ENCODE results near the gene KRTAP9-7. TPM values are rescaled to one million over a fixed set of nuclear protein-coding genes. Genes with fewer than 3 reads are reported as not detected.
"Not testable (repeated sequence)": the region's sequence is repeated elsewhere in the genome, so short reads cannot be mapped to it uniquely, and the experiment has no call there.

The KRTAP9-7 gene
- total RNA-seq: not detected

GRCh38 chr17:41275648-41276190 lies at the start of gene KRTAP9-7:
Gene KRTAP9-7 (plus strand): TSS chr17:41275698. CDS start chr17:41275698, 0 bp downstream.
- H3K36me3 Mint-ChIP-seq; POLR2A ChIA-PET; CTCF ChIA-PET; DNase-seq; H3K4me1 Mint-ChIP-seq (ENCODE audit: low read depth); H3K4me3 Mint-ChIP-seq; H3K27me3 Mint-ChIP-seq; H3K9me3 Mint-ChIP-seq; H3K27ac Mint-ChIP-seq: not testable (repeated sequence)
- intact Hi-C loops (cut with micrococcal nuclease): loop anchor here (1.0 kb wide), 1 partner anchor 11 kb away; no protein-coding TSS in a partner anchor

GRCh38 chr17:41226051-41226450 lies 49.4 kb upstream of the KRTAP9-7 start:
- Mint-ChIP-seq H3K27ac (no peak overlapping the region), H3K36me3 (no peaks in the 10 kb centered on the region), H3K4me3 (no peak overlapping the region), H3K27me3 (peaks cover 3% of the 10 kb centered on the region), H3K9me3 (no peaks in the 10 kb centered on the region), H3K4me1 (ENCODE audit: low read depth) (no peaks in the 10 kb centered on the region)
- ChIA-PET CTCF (no interaction called here), POLR2A (no interaction called here)
- intact Hi-C loops (cut with micrococcal nuclease): no loop called here
- no peak for DNase-seq

GRCh38 chr17:41226598-41227095 lies 48.9 kb upstream of the KRTAP9-7 start, which contains the start of gene KRTAP9-2:
Gene KRTAP9-2 (plus strand): TSS chr17:41226648. CDS start chr17:41226655, 7 bp downstream.
- H3K4me3 Mint-ChIP-seq; intact Hi-C loops (cut with micrococcal nuclease); H3K27me3 Mint-ChIP-seq; POLR2A ChIA-PET; H3K9me3 Mint-ChIP-seq; H3K4me1 Mint-ChIP-seq (ENCODE audit: low read depth); DNase-seq; CTCF ChIA-PET; H3K27ac Mint-ChIP-seq; H3K36me3 Mint-ChIP-seq: not testable (repeated sequence)

- ChIA-PET POLR2A (no interaction called here), CTCF (no interaction called here)
- Mint-ChIP-seq H3K36me3 (no peaks in the 10 kb centered on the region), H3K4me3 (no peak overlapping the region), H3K9me3 (no peaks in the 10 kb centered on the region), H3K27ac (no peak overlapping the region), H3K27me3 (peaks cover 19% of the 10 kb centered on the region), H3K4me1 (ENCODE audit: low read depth) (no peaks in the 10 kb centered on the region)
- intact Hi-C loops (cut with micrococcal nuclease): no loop called here
- DNase-seq: no peak
Observed at GRCh38 chr17:41230094-41230493, 45.4 kb upstream of the KRTAP9-7 start.

GRCh38 chr17:41231731-41232130 lies 43.8 kb upstream of the KRTAP9-7 start:
- Mint-ChIP-seq H3K4me3 (no peak overlapping the region), H3K4me1 (ENCODE audit: low read depth) (no peaks in the 10 kb centered on the region), H3K27me3 (peaks cover 19% of the 10 kb centered on the region), H3K9me3 (no peaks in the 10 kb centered on the region), H3K27ac (no peak overlapping the region), H3K36me3 (no peaks in the 10 kb centered on the region)
- CTCF ChIA-PET: no interaction called here
- DNase-seq: no peak
- intact Hi-C loops (cut with micrococcal nuclease): no loop called here
- POLR2A ChIA-PET: no interaction called here

GRCh38 chr17:41232399-41233105 lies 42.9 kb upstream of the KRTAP9-7 start, which contains the start of gene KRTAP9-3:
Gene KRTAP9-3 (plus strand): TSS chr17:41232449. CDS start chr17:41232502, 53 bp downstream.
- H3K4me1 Mint-ChIP-seq (ENCODE audit: low read depth); CTCF ChIA-PET; H3K9me3 Mint-ChIP-seq; POLR2A ChIA-PET; DNase-seq; H3K36me3 Mint-ChIP-seq; H3K27ac Mint-ChIP-seq; intact Hi-C loops (cut with micrococcal nuclease); H3K4me3 Mint-ChIP-seq: not testable (repeated sequence)
- H3K27me3 Mint-ChIP-seq: peaks cover 19% of the 10 kb centered on the region

- H3K27ac Mint-ChIP-seq; intact Hi-C loops (cut with micrococcal nuclease); H3K9me3 Mint-ChIP-seq; H3K36me3 Mint-ChIP-seq; CTCF ChIA-PET; DNase-seq; H3K4me3 Mint-ChIP-seq; POLR2A ChIA-PET; H3K4me1 Mint-ChIP-seq (ENCODE audit: low read depth): not testable (repeated sequence)
- peaks cover 19% of the 10 kb centered on the region for H3K27me3 Mint-ChIP-seq
Observed at GRCh38 chr17:41237116-41237515, 38.4 kb upstream of the KRTAP9-7 start.

- DNase-seq; POLR2A ChIA-PET; H3K36me3 Mint-ChIP-seq; H3K4me3 Mint-ChIP-seq; CTCF ChIA-PET; H3K9me3 Mint-ChIP-seq; H3K4me1 Mint-ChIP-seq (ENCODE audit: low read depth); intact Hi-C loops (cut with micrococcal nuclease); H3K27ac Mint-ChIP-seq: not testable (repeated sequence)
- peaks cover 16% of the 10 kb centered on the region for H3K27me3 Mint-ChIP-seq
Observed at GRCh38 chr17:41237949-41238437, 37.5 kb upstream of the KRTAP9-7 start, which contains the start of gene KRTAP9-8. Gene KRTAP9-8 (plus strand): TSS chr17:41237999. CDS start chr17:41238052, 53 bp downstream.

- DNase-seq; H3K27ac Mint-ChIP-seq; H3K27me3 Mint-ChIP-seq; CTCF ChIA-PET; H3K36me3 Mint-ChIP-seq; H3K9me3 Mint-ChIP-seq; POLR2A ChIA-PET; H3K4me3 Mint-ChIP-seq; intact Hi-C loops (cut with micrococcal nuclease); H3K4me1 Mint-ChIP-seq (ENCODE audit: low read depth): not testable (repeated sequence)
Observed at GRCh38 chr17:41246995-41247787, 28.3 kb upstream of the KRTAP9-7 start.

GRCh38 chr17:41249637-41250240 lies 25.8 kb upstream of the KRTAP9-7 start, which contains the start of gene KRTAP9-4:
Gene KRTAP9-4 (plus strand): TSS chr17:41249687. CDS start chr17:41249721, 34 bp downstream.
- intact Hi-C loops (cut with micrococcal nuclease); POLR2A ChIA-PET: not testable (repeated sequence)

GRCh38 chr17:41251261-41251660 lies 24.2 kb upstream of the KRTAP9-7 start:
- Mint-ChIP-seq H3K36me3 (no peaks in the 10 kb centered on the region), H3K9me3 (no peaks in the 10 kb centered on the region), H3K27ac (no peak overlapping the region), H3K4me3 (no peak overlapping the region), H3K27me3 (peaks cover 6% of the 10 kb centered on the region), H3K4me1 (ENCODE audit: low read depth) (no peaks in the 10 kb centered on the region)
- POLR2A ChIA-PET: no interaction called here
- CTCF ChIA-PET: interaction anchor here (0.6 kb wide), 1 partner anchor 522 kb away, joined by 3 read pairs; no protein-coding TSS in a partner anchor
- intact Hi-C loops (cut with micrococcal nuclease): no loop called here
- DNase-seq: no peak

More at GRCh38 chr17:41249637-41250240, 25.8 kb upstream of the KRTAP9-7 start, which contains the start of gene KRTAP9-4:
- H3K27me3 Mint-ChIP-seq; H3K9me3 Mint-ChIP-seq; H3K4me3 Mint-ChIP-seq; DNase-seq; CTCF ChIA-PET; H3K27ac Mint-ChIP-seq; H3K36me3 Mint-ChIP-seq; H3K4me1 Mint-ChIP-seq (ENCODE audit: low read depth): not testable (repeated sequence)

- no peaks in the 10 kb centered on the region for H3K4me1 Mint-ChIP-seq (ENCODE audit: low read depth)
- DNase-seq: no peak
- intact Hi-C loops (cut with micrococcal nuclease): no loop called here
- ChIA-PET CTCF (no interaction called here), POLR2A (no interaction called here)
- peaks cover 13% of the 10 kb centered on the region for H3K27me3 Mint-ChIP-seq
- H3K9me3 Mint-ChIP-seq: no peaks in the 10 kb centered on the region
- H3K36me3 Mint-ChIP-seq: no peaks in the 10 kb centered on the region
- no peak overlapping the region for H3K4me3 Mint-ChIP-seq
- H3K27ac Mint-ChIP-seq: no peak overlapping the region
Observed at GRCh38 chr17:41254861-41255260, 20.6 kb upstream of the KRTAP9-7 start.
